ENCODE data around the gene MAPT.

DNA sequence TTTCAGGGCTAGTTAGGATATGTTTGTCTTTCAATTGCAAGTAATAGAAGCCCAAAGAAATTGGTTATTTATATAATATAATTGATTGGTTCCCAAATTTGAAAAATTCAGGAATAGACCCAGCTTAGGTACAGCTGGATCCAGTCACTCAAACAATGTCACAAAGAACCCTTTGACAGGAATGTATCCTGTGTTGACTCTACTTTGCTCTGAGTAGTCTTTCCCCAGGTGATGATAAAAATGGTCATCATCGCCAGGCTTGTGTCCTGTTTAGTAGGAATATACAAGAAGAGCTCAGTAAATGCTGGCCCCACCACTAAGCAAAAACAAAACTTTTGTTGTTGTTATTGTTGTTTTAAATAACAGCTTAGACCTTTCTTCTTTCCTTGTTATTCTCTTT, 35.0 kb downstream of the MAPT start:
- TF ChIP-seq, protein P1, sequence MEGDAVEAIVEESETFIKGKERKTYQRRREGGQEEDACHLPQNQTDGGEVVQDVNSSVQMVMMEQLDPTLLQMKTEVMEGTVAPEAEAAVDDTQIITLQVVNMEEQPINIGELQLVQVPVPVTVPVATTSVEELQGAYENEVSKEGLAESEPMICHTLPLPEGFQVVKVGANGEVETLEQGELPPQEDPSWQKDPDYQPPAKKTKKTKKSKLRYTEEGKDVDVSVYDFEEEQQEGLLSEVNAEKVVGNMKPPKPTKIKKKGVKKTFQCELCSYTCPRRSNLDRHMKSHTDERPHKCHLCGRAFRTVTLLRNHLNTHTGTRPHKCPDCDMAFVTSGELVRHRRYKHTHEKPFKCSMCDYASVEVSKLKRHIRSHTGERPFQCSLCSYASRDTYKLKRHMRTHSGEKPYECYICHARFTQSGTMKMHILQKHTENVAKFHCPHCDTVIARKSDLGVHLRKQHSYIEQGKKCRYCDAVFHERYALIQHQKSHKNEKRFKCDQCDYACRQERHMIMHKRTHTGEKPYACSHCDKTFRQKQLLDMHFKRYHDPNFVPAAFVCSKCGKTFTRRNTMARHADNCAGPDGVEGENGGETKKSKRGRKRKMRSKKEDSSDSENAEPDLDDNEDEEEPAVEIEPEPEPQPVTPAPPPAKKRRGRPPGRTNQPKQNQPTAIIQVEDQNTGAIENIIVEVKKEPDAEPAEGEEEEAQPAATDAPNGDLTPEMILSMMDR (IDR thresholded peaks at IDR 0.05) = no peak
- TF ChIP-seq POLR2AphosphoS5 (IDR thresholded peaks at IDR 0.05) = no peak
